ENCODE results near the gene SLX9. TPM values are rescaled to one million over a fixed set of nuclear protein-coding genes. Genes with fewer than 3 reads are reported as not detected.

Gene SLX9
- total RNA-seq, 2 experiments from 2014 or later: 18.6 to 61.6 TPM

GRCh38 chr21:45001134-45002095 lies 61.6 kb downstream of the SLX9 start:
- no TSS peak for BruUV-seq (replicated peaks)
- intact Hi-C loops (cut with micrococcal nuclease; ENCODE audit: unreplicated experiment): no loop called here
- CTCF ChIA-PET (ENCODE audit: unreplicated experiment): no interaction called here
- no peak for TF ChIP-seq EZH2phosphoT487 (IDR thresholded peaks at IDR 0.05; ENCODE audit: borderline replicate concordance, low read depth, low read length)
- TF ChIP-seq, protein P1, sequence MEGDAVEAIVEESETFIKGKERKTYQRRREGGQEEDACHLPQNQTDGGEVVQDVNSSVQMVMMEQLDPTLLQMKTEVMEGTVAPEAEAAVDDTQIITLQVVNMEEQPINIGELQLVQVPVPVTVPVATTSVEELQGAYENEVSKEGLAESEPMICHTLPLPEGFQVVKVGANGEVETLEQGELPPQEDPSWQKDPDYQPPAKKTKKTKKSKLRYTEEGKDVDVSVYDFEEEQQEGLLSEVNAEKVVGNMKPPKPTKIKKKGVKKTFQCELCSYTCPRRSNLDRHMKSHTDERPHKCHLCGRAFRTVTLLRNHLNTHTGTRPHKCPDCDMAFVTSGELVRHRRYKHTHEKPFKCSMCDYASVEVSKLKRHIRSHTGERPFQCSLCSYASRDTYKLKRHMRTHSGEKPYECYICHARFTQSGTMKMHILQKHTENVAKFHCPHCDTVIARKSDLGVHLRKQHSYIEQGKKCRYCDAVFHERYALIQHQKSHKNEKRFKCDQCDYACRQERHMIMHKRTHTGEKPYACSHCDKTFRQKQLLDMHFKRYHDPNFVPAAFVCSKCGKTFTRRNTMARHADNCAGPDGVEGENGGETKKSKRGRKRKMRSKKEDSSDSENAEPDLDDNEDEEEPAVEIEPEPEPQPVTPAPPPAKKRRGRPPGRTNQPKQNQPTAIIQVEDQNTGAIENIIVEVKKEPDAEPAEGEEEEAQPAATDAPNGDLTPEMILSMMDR (conservative IDR thresholded peaks at IDR 0.05; ENCODE audit: low read length): no peak
- no peaks in the 10 kb centered on the region for H3K4me1 ChIP-seq (ENCODE audit: insufficient read depth, low read length, poor library complexity, severe bottlenecking)
- POLR2A ChIA-PET: no interaction called here
- H3K79me2 ChIP-seq (ENCODE audit: insufficient read depth, low read depth, low read length): no peaks in the 10 kb centered on the region
- no peaks in the 10 kb centered on the region for H3K9me3 ChIP-seq (ENCODE audit: low read length)
- no peaks in the 10 kb centered on the region for H3K9me2 ChIP-seq (ENCODE audit: insufficient read depth, low read length)
- no peak for DNase-seq (ENCODE audit: low spot score)
- no peaks in the 10 kb centered on the region for H3K36me3 ChIP-seq (ENCODE audit: insufficient read depth, low read length)
- no peak overlapping the region for H2AFZ ChIP-seq (ENCODE audit: low read length)
- H3K27ac ChIP-seq (ENCODE audit: low read depth, low read length, poor library complexity, severe bottlenecking): no peak overlapping the region
- no peaks in the 10 kb centered on the region for H4K20me1 ChIP-seq (ENCODE audit: insufficient read depth, low read length)
- H3K4me3 ChIP-seq (ENCODE audit: low read depth, low read length, poor library complexity, severe bottlenecking): no peak overlapping the region
- H3K4me2 ChIP-seq (ENCODE audit: low read length): no peak overlapping the region

GRCh38 chr21:45002381-45003204 lies 62.8 kb downstream of the SLX9 start:
- no TSS peak for BruUV-seq (replicated peaks)
- H3K36me3 ChIP-seq (ENCODE audit: insufficient read depth, low read length): no peaks in the 10 kb centered on the region
- H2AFZ ChIP-seq (ENCODE audit: low read length): no peak overlapping the region
- no peaks in the 10 kb centered on the region for H3K79me2 ChIP-seq (ENCODE audit: insufficient read depth, low read depth, low read length)
- H3K4me1 ChIP-seq (ENCODE audit: insufficient read depth, low read length, poor library complexity, severe bottlenecking): no peaks in the 10 kb centered on the region
- no peak for DNase-seq (ENCODE audit: low spot score)
- H3K9me3 ChIP-seq (ENCODE audit: low read length): no peaks in the 10 kb centered on the region
- ChIA-PET CTCF (ENCODE audit: unreplicated experiment) (no interaction called here), POLR2A (no interaction called here)
- no peaks in the 10 kb centered on the region for H4K20me1 ChIP-seq (ENCODE audit: insufficient read depth, low read length)
- no peak overlapping the region for H3K4me3 ChIP-seq (ENCODE audit: low read depth, low read length, poor library complexity, severe bottlenecking)
- intact Hi-C loops (cut with micrococcal nuclease; ENCODE audit: unreplicated experiment): no loop called here
- H3K4me2 ChIP-seq (ENCODE audit: low read length): no peak overlapping the region
- TF ChIP-seq EZH2phosphoT487 (IDR thresholded peaks at IDR 0.05; ENCODE audit: borderline replicate concordance, low read depth, low read length): no peak
- TF ChIP-seq, protein P1 (conservative IDR thresholded peaks at IDR 0.05; ENCODE audit: low read length): no peak
- H3K27ac ChIP-seq (ENCODE audit: low read depth, low read length, poor library complexity, severe bottlenecking): no peak overlapping the region
- H3K9me2 ChIP-seq (ENCODE audit: insufficient read depth, low read length): no peaks in the 10 kb centered on the region
